GM21515 (cell line): ENCODE measurements around the gene WDR76.

Experiments
- ATAC-seq: cut with Tn5 transposase; IDR thresholded peaks from one replicate; pipeline ENCODE4 v1.9.1; 2021; ENCODE audit not compliant: unreplicated experiment

The WDR76 gene

GRCh38 chr15:43877371-43877770 is 50.6 kb downstream of the WDR76 start:
- ATAC-seq: no peak

GRCh38 chr15:43878446-43878845 is 51.6 kb downstream of the WDR76 start:
- ATAC-seq: no peak

GRCh38 chr15:43879386-43880355 is 52.9 kb downstream of the WDR76 start:
- ATAC-seq: no peak

GRCh38 chr15:43880406-43881194 is 53.8 kb downstream of the WDR76 start:
- ATAC-seq: no peak

GRCh38 chr15:43881245-43881644 is 54.4 kb downstream of the WDR76 start:
- no peak for ATAC-seq

- no peak for ATAC-seq
Observed at GRCh38 chr15:43881944-43882343, 55.1 kb downstream of the WDR76 start.

- ATAC-seq: no peak
Observed at GRCh38 chr15:43883571-43883970, 56.8 kb downstream of the WDR76 start.

- no peak for ATAC-seq
Observed at GRCh38 chr15:43886558-43886957, 59.8 kb downstream of the WDR76 start.

- no peak for ATAC-seq
Observed at GRCh38 chr15:43887901-43888300, 61.1 kb downstream of the WDR76 start.

- no peak for ATAC-seq
Observed at GRCh38 chr15:43889042-43889441, 62.2 kb downstream of the WDR76 start.

- no peak for ATAC-seq
Observed at GRCh38 chr15:43893956-43894355, 67.2 kb downstream of the WDR76 start.

GRCh38 chr15:43895586-43895985 is 68.8 kb downstream of the WDR76 start:
- no peak for ATAC-seq

GRCh38 chr15:43896543-43896942 is 69.7 kb downstream of the WDR76 start:
- ATAC-seq: no peak

- ATAC-seq: no peak
Observed at GRCh38 chr15:43898891-43899290, 72.1 kb downstream of the WDR76 start.

GRCh38 chr15:43899928-43900327 is 73.1 kb downstream of the WDR76 start:
- no peak for ATAC-seq

GRCh38 chr15:43900996-43901395 is 74.2 kb downstream of the WDR76 start:
- ATAC-seq: no peak

- ATAC-seq: no peak
Observed at GRCh38 chr15:43901495-43901894, 74.7 kb downstream of the WDR76 start.

GRCh38 chr15:43903864-43904290 is 77.1 kb downstream of the WDR76 start:
- ATAC-seq: no peak

GRCh38 chr15:43905755-43906154 is 79.0 kb downstream of the WDR76 start:
- ATAC-seq: no peak

- no peak for ATAC-seq
Observed at GRCh38 chr15:43908516-43909050, 81.8 kb downstream of the WDR76 start.

- ATAC-seq: no peak
Observed at GRCh38 chr15:43911235-43911781, 84.5 kb downstream of the WDR76 start.
